Fibroblast of skin of right quadriceps (primary cell): ENCODE results near the gene MAGEF1.
"Not testable (repeated sequence)": the region's sequence is repeated elsewhere in the genome, so short reads cannot be mapped to it uniquely, and the experiment has no call there.

ENCODE experiments used
- DNase-seq: peaks from one replicate; pipeline ENCODE4 v3.0.0-alpha.2; 2013

MAGEF1 gene

GRCh38 chr3:184742676-184743135 is 30.8 kb upstream of the MAGEF1 start:
- DNase-seq, result no peak

GRCh38 chr3:184741798-184742675 is 30.2 kb upstream of the MAGEF1 start:
- no peak for DNase-seq

GRCh38 chr3:184741259-184741556 is 29.3 kb upstream of the MAGEF1 start:
- no peak for DNase-seq

GRCh38 chr3:184740509-184741258 is 28.8 kb upstream of the MAGEF1 start:
- DNase-seq, result peak; percentile 77

- DNase-seq, result no peak
These were observed 28.0 kb upstream of the MAGEF1 start for GRCh38 chr3:184739594-184740505.

GRCh38 chr3:184738982-184739381 is 27.1 kb upstream of the MAGEF1 start:
- no peak for DNase-seq

GRCh38 chr3:184738506-184738890 is 26.6 kb upstream of the MAGEF1 start:
- no peak for DNase-seq

- peak; percentile 79 for DNase-seq
These were observed 26.0 kb upstream of the MAGEF1 start for GRCh38 chr3:184737641-184738505.

GRCh38 chr3:184737063-184737462 is 25.2 kb upstream of the MAGEF1 start:
- DNase-seq, result no peak

GRCh38 chr3:184734903-184735701 is 23.2 kb upstream of the MAGEF1 start:
- no peak for DNase-seq

GRCh38 chr3:184733971-184734608 is 22.2 kb upstream of the MAGEF1 start:
- DNase-seq, result no peak

- DNase-seq, result no peak
These were observed 21.3 kb upstream of the MAGEF1 start for GRCh38 chr3:184733181-184733580.

- DNase-seq, result no peak
These were observed 20.1 kb upstream of the MAGEF1 start for GRCh38 chr3:184731786-184732537.

- no peak for DNase-seq
These were observed 19.1 kb upstream of the MAGEF1 start for GRCh38 chr3:184730924-184731323.

GRCh38 chr3:184729154-184729553 is 17.3 kb upstream of the MAGEF1 start:
- DNase-seq, result not testable (repeated sequence)

- DNase-seq, result no peak
These were observed 16.2 kb upstream of the MAGEF1 start for GRCh38 chr3:184728010-184728527.

GRCh38 chr3:184727357-184728009 is 15.6 kb upstream of the MAGEF1 start:
- peak; percentile 78 for DNase-seq

GRCh38 chr3:184726497-184726896 is 14.6 kb upstream of the MAGEF1 start:
- DNase-seq, result no peak

- peak; percentile 32 for DNase-seq
These were observed 13.4 kb upstream of the MAGEF1 start for GRCh38 chr3:184725176-184725719.
